CD4-positive, alpha-beta T cell treated with Interleukin-6 for 4 hours (primary cell): ENCODE results near the gene ATXN7L1.

Source experiments
- DNase-seq: peaks from one replicate; pipeline ENCODE4 v3.0.0-alpha.2; 2020; ENCODE audit warnings: mixed read lengths

Gene ATXN7L1, protein sequence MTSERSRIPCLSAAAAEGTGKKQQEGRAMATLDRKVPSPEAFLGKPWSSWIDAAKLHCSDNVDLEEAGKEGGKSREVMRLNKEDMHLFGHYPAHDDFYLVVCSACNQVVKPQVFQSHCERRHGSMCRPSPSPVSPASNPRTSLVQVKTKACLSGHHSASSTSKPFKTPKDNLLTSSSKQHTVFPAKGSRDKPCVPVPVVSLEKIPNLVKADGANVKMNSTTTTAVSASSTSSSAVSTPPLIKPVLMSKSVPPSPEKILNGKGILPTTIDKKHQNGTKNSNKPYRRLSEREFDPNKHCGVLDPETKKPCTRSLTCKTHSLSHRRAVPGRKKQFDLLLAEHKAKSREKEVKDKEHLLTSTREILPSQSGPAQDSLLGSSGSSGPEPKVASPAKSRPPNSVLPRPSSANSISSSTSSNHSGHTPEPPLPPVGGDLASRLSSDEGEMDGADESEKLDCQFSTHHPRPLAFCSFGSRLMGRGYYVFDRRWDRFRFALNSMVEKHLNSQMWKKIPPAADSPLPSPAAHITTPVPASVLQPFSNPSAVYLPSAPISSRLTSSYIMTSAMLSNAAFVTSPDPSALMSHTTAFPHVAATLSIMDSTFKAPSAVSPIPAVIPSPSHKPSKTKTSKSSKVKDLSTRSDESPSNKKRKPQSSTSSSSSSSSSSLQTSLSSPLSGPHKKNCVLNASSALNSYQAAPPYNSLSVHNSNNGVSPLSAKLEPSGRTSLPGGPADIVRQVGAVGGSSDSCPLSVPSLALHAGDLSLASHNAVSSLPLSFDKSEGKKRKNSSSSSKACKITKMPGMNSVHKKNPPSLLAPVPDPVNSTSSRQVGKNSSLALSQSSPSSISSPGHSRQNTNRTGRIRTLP

DNA sequence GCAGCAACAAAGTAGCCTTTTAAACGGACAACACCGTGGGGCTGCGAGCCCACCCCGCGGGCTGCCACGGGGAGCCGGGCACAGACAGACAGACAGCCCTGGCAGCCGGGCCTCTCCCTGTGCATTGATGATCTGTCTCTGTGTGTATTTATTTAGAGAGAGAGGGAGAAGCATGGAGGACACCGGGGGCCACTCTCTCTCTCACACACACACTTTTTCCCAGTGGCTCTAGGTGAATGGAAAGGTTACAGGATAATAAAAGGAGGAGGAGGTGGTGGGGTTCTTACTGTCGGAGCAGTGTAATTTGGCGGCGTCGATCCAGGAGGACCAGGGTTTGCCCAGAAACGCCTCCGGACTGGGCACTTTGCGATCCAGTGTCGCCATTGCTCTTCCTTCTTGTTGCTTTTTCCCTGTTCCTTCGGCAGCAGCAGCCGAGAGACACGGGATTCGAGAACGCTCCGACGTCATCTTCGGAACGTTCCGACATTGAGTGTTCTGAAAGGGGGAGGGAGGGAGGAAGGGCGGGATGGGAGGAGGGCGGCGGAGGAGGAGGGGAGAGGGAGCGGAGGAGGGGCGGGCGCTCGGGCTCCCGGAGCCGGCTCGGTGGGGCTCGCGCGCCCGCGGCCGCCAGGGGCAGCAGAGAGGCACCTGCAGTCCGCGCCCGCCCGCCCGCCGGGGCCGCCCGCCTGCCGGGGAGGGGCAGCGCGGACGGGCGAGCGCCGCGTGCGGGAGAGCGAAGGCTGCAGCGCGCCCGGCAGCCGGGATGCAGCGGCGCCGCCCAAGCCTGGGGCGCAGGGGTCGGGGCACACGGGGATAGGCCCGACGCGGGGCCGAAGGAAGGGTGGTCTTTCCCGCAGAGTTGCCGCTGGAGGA is at the start of gene ATXN7L1:
Gene ATXN7L1, minus strand, starts transcription at position 509 of the 873 bp plus-strand sequence. Its CDS starts 41 bp downstream, at position 468.
- DNase-seq, result peak; percentile 96

DNA sequence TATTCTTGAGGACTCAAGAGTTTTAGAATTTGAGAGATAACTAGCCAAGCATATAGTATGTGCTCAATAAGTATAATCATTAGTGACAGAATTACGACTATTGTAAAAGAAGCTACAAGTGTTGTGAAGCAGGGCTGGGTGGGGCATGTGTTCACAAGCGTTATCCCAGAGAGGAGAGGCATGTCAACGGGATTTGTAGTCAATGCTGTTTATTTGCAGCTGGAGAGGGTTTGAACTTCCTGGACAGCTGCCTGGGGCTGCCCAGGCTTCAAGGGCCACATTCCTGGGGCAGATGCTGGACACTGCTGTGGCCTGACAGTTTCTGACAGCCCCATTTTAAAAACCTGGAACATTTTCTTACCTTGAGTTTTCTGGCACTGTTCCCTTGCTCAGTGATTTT is 49.7 kb upstream of the ATXN7L1 start:
- no peak for DNase-seq

DNA sequence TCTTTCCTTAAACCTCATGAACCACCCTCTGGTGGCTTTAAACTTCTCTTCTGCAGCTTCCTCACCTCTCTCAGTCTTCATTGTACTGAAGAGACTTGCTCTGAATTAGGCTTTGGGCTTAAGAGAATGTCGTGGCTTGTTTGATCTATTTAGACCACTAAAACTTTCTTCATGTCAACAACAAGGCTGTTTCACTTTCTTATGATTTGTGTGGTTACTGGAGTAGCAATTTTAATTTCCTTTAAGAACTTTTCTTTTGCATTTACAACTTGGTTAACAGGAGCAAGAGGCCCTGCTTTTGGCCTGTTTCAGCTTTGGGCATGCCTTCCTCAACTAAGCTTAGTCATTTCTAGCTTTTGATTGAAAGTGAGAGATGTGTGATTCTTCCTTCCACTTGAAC is 48.5 kb upstream of the ATXN7L1 start:
- DNase-seq, result peak; percentile 29

DNA sequence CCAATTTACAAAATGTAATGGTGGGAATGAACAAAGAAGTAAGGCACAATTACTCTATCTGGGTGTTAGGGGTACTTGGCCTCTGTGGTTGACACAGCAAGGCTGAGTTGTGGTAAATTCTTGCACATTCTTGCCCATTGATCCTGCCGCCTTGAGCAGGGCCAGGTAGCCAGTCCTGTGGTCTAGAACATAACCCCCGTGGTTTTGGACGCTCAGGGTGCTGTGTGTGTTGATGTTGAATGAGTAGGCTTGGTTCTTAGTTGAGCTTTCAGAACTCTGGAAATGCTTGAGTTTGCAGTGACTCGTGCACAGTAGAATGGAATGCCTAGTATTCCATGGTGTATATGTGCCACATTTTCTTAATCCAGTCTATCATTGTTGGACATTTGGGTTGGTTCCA is 44.4 kb upstream of the ATXN7L1 start:
- DNase-seq, result no peak

DNA sequence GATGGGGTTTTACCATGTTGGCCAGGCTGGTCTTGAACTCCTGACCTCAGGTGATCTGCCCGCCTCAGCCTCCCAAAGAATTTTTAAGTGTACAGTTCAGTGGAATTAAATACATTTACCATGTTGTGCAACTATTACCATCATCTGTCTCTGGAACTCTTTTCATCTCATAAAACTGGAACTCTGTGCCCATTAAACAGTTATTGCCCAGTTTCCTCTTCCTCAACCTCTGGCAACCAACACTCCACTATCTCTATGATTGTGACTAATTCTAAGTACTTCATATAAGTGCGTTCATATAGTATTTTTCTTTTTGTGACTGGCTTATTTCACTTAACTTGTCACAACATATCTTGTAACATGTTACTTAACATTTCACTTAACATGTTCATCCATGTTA is 41.3 kb upstream of the ATXN7L1 start:
- no peak for DNase-seq

DNA sequence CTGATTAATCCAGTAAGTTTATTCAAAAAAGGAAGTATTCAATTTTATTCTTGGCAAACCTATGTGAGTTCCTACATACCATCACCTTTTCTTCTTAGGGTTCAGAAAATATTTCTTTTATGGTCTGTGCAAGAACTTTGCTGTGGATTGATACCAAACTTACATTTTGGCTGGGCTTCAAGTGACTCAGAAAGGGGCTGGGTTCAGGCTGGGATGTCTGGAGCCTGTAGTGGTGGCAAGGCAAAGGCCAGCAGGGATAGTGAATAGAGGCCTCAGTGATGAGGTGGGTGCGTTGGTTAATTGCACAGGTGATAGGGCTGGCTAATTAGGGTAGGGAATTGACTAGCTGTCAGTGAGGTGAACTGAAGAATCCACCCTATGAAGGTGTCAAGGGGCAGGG is 40.2 kb upstream of the ATXN7L1 start:
- DNase-seq, result no peak

DNA sequence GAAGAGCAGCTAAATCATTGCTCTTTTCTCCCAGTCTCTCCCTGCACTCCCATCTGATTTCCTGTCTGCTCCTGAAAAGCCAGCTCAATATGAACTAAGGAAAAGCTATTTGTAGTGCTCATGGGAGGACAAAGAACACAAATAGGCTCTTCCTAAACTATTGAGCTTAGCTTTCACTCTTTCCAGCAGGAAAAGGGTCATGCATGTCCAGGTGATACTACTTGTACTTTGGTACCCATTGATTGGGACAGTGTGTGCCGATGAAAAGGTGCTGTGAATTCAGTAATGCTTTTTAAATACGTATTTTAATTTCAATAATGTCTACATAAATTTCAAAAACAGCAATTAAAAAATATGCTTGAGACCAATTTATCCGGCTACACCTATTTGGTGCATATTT is 37.5 kb upstream of the ATXN7L1 start:
- DNase-seq, result no peak

DNA sequence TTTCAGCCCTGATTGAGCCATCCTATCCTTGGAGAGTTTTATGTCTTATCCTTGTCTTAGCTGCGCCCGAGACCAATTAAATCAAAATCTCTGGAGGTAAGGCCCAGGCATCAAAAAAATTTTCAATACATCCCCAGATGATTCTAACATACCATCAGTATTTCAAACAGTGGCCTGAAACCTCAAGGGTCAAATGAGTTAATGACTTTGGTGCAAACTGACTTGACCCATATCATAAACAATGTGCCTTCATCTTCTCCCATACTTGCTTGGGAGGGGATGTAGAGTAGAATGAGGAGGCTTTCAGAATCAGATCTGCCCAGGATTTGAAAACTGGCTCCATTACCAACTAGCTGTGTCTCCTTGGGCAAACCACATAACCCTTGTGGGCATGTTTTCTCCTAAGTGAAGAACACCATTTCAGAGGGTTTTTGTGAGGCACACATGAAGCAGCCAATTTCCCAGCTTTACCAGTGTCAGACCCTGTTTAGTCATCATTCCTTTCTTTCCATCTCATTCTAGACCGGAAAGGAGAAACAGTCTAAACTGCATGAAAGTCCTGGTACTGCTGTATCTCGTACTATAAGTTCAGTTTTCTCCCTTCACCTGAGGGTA is 35.7 kb upstream of the ATXN7L1 start:
- DNase-seq, result no peak

DNA sequence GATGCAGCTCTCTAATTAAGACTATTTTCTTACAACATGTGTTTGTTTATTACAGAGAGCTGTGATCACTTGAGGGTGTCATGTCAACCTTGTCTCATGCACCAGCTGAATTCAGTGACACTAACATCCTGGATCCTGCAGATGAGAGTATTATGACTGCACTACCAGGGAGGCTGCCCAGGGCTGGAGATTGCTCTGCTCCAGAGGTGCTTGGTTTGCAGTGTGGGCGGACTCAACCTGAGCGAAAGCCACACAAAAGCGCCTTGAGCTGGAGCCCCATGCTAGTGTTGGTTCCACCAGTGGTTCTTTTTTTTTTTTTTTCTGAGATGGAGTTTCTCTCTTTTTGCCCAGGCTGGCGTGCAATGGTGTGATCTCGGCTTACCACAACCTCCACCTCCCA is 33.8 kb upstream of the ATXN7L1 start:
- DNase-seq, result no peak

DNA sequence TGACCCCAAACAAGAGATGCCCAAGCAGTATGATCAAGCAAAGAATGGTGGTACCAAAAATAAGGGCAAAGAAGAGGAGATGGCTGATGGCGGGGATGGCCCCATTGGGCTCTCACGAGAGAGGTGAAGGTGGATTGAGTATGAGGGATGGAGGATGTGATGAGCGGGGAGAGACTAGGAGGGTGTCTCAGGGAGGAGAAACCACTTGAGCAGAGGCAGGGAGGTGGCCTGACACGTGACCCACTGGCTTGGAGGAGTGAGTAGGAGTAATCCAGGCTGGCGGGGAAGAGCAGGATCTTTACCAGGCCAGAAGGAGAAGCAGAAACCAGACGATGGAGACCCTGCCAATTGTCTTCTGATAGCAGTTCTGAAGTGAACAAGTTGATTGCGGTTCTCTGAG is 33.3 kb upstream of the ATXN7L1 start:
- DNase-seq, result no peak

DNA sequence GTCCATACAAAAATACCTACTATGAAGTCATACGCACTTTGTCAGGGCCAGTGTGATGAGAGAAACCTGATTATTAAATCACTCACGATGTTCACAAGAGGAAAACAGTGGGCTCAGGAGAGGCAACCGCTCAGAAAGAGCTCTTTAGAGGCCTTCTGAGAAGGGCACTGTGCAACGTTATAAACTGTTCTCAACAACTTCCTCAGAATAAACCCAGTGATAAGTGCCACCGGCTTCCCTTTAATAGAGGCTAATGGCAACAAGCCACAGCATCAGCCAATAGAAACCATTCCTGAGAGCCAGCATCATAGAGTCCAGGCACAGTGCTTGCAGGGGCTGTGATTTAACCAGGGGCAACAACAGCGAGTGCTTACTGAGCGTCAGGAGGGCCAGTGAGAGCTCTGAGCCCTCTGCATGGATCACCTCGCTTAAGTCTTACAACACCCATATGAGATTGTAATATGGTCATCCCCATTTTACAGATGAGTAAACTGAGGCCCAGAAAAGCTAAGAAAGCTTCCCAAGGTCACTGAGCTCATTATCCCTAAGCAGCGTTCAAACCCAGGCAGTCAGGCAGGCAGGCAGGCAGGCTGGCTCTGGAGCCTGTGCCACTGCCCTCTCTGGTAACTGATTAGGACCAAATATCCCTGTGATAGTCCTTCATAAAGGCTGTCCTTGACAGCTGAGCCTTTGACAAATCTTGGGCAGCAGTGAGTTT is 30.9 kb upstream of the ATXN7L1 start:
- DNase-seq, result no peak

DNA sequence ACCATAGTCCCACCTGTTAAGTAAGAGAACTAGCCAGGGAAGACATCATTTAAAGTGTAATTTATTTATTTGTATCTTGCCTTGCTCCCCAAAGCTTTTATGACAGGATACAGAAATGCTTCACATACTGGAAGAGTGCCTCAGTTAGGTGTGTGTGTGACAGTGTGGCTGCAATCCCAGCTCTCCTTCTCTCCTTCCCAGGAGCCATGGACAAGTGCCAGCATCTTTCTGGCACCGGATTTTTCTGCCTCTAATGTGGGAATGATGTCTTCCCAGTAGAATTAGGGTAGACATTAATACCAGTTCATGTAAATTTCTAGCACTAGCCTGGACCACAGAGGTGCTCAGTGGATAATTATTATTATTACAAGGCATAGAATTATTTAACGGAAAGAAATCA is 30.3 kb upstream of the ATXN7L1 start:
- DNase-seq, result no peak

DNA sequence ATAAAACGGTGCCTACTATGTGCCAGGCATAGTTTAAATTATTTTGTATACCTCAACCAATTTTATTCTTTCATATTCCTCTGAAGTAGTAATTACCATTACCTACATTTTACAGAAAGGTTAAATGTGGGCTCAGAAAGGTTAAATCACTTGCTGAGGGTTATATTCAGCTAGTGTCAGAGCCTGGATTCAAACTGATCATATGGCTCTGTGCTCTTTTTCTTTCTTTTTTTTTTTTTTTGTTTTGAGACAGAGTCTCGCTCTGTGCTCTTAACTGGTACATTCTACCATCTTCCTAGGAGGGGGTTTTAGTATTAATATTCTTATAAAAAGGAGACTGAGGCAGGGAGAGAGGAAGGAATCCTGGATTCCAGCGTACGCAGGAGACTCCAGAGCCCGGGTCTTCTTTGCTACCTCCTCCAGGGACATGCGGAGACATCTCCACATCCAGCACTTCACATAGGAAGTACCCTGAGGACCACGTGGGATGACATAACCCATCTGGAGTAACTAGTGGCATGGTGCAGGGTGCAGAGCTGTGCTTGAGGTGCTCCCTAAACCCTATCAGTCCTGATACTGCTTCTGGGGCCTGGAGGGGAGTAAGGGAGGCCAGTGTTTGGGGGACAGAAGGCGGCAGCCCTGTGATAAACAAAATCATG is 29.6 kb upstream of the ATXN7L1 start:
- no peak for DNase-seq

DNA sequence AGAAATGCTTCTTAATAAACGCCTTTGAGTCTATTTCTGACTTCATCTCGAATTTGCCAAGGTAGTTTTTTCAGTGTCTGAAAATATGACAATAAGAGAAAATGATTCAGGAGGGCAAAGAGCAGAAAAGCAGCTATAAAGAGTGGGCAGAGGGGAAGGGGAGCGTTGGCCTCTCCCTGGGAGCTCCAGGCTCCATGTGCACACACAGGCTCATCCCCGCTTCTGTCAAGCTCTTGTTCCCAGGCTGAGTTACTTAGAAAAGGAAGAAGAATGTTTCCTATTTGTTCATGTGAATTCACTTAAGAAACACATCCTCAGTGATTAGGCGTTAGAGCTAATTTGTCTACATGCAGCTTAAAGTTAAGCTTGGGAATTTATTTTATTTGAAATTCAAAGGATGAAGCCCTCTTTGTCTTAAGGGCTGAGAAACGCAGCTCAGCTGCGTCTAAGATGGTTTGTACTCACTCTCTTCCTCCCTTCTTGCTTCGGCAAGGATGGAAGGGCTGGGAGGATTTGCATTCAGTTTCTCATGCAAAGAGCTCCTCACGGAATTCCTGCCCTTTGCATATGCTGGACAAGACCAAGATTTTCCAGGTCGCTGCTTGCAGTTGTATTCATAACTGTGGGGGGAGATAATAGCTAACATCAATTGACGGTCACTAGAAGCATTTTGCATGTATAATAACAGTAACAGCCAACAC is 29.0 kb upstream of the ATXN7L1 start:
- DNase-seq, result no peak

DNA sequence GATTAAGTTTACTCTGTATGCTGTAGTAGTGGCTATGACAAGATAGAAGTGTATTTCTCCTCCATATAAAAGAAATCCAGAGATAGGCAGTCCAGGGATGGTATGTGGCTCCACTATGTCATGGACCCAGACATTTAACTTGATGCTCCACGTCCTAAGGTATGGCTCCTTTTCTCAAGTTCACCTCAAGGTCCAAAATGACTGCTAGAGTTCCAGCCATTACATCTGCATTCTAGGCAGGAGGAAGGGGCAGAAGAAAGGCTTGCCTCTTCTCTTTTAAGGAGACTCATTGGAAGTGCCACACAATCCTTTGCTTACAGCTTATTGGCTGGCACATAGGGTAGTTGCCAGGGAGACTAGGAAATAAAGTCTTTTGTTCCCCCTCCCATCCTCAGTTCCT is 27.7 kb upstream of the ATXN7L1 start:
- DNase-seq, result no peak

DNA sequence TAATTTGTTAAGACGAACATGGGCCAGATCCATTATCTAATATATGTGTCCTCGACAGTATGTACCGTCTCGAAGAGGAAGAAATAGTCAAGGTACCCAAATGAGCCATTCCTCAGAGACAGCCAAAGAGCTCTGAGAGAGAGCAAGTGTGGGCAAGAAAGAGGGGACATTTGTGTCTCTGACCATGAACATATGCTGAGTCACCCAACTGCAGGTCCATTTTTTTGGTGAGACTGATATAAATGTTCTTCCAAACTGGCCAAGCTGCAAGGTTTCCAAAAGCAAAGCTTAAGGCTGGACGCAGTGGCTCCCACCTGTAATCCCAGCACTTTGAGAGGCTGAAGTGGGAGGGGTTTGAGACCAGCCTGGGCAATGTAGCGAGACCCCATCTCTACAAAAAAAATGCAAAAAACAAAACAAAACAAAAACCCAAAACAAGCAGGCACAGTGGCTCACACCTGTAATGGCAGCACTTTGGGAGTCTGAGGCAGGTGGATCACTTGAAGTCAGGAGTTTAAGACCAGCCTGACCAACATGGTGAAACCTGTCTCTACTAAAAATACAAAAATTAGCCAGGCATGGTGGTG is 26.0 kb upstream of the ATXN7L1 start:
- DNase-seq, result no peak

DNA sequence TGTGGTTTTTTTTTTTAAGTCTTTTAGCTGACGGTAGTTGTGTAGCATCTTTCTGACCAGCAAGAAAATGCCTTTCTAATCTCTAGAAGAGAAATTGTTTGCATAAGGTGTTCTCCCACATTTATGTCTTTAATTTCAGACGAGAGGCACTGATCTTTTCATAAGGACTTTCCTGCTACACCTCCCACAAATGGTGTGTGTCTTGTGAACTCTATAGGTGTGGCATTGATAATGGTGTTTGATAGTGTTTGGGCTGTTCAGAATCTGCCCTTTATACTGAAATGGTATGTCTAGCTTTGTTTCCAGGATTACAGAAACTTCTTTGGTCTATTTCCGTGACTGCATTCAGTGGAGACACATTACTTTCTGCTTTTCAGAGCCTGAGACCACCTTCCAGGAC is 21.6 kb upstream of the ATXN7L1 start:
- no peak for DNase-seq

DNA sequence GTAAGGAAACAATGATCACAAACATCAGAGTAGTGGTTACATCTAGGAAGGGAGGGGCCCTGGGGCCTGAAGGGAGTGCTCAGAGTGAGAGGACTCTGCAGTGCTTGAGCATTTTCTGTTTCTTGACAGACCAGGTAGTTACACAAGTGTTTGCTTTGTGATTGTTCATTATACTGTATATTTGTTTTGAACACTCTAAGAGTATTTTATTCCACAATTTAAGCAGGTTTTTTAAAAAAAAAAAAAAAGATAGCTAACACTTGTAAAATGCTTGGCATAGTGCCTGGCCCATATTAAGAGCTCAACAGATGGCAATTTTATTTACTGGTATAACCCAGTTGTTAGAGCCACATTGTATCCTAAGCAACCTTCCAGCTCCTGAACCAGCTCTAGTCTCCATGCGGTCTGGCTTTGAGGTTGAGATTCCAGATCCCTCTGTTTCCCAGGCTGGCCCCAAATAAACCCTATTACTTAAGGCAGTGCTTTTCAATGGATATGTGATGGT is 20.1 kb upstream of the ATXN7L1 start:
- peak; percentile 45 for DNase-seq

DNA sequence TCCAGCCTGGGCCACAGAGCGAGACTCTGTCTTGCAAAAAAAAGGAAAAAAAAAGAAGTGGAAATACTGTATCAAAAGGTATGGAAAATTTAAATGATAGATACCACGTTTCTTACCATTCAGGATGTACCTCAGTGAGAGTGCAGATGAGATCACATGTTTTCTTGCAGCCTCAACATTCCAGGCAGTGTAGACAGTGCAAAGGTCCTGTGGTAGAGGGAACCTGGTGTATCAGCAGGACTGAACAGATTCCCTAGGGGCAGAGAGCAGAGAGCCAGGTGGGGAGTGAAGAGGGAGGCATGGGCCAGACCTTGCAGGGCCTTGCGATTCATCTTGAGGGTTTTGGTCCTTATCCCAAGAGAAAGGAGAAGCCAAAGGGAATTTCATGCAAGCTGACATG is 17.7 kb upstream of the ATXN7L1 start:
- DNase-seq, result no peak

DNA sequence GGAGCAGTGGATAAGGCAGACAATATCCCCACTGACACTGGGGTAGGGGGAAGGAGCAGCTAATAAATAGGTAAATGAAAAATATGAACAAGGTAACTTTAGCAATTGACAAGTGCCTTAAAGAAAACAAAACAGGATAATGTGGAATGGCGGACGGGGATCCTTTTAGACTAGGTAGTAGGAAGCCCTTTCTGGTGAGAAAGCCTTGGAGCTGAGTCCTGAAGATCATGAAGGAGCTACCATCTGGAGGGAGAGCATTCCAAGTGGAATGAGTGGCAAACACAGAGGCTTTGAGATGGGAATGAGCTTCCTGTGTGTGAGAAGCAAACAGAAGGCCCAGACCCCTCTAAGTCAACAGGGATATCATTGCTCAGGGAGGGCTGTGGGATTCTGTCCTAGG is 16.0 kb upstream of the ATXN7L1 start:
- no peak for DNase-seq
